Body of pancreas (tissue), 4 donors: ENCODE results near the gene CARD19. TPM values are rescaled to one million over a fixed set of nuclear protein-coding genes. Genes with fewer than 3 reads are reported as not detected.

Source experiments
- ATAC-seq: fragments of 150-250 bp; one replicate; pipeline ENCODE4 v1.9.1; 2016
- DNase-seq, 4 donors: peaks; one replicate each; pipeline ENCODE4 v3.0.0-alpha.2; 2019
- H3K27ac ChIP-seq, 4 donors: fragments of 200-600 bp; sonication (generic); 1 replicate in 3 of 4; 2 replicates in 1 of 4; pipeline versions ENCODE4 v1.5.1 to v1.6.1; 2016 to 2019; ENCODE audit warnings: mild to moderate bottlenecking in 1 of 4, mixed read lengths in 1 of 4, moderate library complexity in 1 of 4
- H3K27me3 ChIP-seq, 2 donors: fragments of 200-600 bp; sonication (generic); one replicate each; pipeline ENCODE4 v1.6.0; 2016; ENCODE audit warnings: mild to moderate bottlenecking in 1 of 2
- H3K36me3 ChIP-seq, 2 donors: fragments of 200-600 bp; sonication (generic); replicated peaks in 1 of 2; 2 replicates each; pipeline ENCODE4 v1.5.1; 2016; ENCODE audit warnings: low read depth in 2 of 2; ENCODE audit not compliant: insufficient read depth in 1 of 2
- H3K4me1 ChIP-seq: fragments of 200-600 bp; sonication (generic); one replicate; pipeline ENCODE4 v1.6.0; 2016
- H3K4me3 ChIP-seq, 2 donors: fragments of 200-600 bp; sonication (generic); 1 replicate in 1 of 2; 2 replicates in 1 of 2; pipeline ENCODE4 v1.5.1; 2016 to 2019
- H3K9me3 ChIP-seq, 3 donors: fragments of 200-600 bp; sonication (generic); 1 replicate in 2 of 3; 2 replicates in 1 of 3; pipeline ENCODE4 v1.5.1; 2016
- POLR2A ChIP-seq, 3 donors: fragments of 450-650 bp; IDR thresholded peaks; one replicate each; pipeline ENCODE4 v1.6.1; 2016; ENCODE audit warnings: antibody characterized with exemption in 3 of 3, mild to moderate bottlenecking in 2 of 3
- WGBS, 2 donors: methylation state at CpG; one replicate each; pipeline ENCODE4 v1.1.5; 2017; 5-methylcytosine and 5-hydroxymethylcytosine counted together
- intact Hi-C: fragments of 100-400 bp; cut with DNase I; formaldehyde crosslinking; loops from one replicate; pipeline ENCODE4 v1.15.1; 2023
- total RNA-seq, 2 donors: library from RNA; depleted of rRNA; stranded (reverse); fragments of >200 nt; gene quantifications; one replicate each; pipeline ENCODE4 v1.1.0, GENCODE V29; 2016
- TF ChIP-seq, protein P1 (sequence below), 7 experiments: fragments of 450-650 bp in 4 of 7; fragments of 200-600 bp in 3 of 7; sonication (generic) in 3 of 7; IDR thresholded peaks; one replicate each; pipeline ENCODE4 v1.5.1; 2016 to 2019; ENCODE audit warnings: antibody characterized with exemption in 7 of 7

CARD19 gene
- total RNA-seq, 2 donors from 2014 or later: 4.3 to 20.8 TPM

DNA sequence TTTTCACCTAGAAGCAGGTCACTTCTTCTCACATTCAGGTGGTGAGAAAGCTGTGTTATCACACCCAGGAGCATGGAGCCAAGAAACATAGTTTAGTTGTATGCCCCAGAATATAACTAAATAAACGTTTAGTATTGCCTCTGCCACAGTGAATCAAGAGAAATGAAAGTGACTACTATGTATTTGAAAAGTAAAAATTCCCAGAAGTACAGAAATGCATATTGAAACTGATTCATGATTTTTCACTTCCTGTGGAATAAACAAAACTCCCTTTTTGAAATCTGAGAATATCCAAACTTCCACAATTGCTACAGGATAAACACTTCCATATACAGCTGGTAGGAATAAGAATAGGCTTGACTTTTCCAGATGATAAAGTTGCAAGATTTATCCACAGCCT lies 53.3 kb downstream of the CARD19 start:
- WGBS, 2 donors: 17% methylated on average over 1 of the region's 1 CpG
- Histone ChIP-seq H3K27ac (no peak overlapping the region), H3K36me3 (no peaks in the 10 kb centered on the region), H3K9me3 (no peaks in the 10 kb centered on the region), H3K27me3 (no peaks in the 10 kb centered on the region), H3K4me1 (peaks cover 1% of the 10 kb centered on the region), H3K4me3 (no peak overlapping the region)
- TF ChIP-seq, protein P1, sequence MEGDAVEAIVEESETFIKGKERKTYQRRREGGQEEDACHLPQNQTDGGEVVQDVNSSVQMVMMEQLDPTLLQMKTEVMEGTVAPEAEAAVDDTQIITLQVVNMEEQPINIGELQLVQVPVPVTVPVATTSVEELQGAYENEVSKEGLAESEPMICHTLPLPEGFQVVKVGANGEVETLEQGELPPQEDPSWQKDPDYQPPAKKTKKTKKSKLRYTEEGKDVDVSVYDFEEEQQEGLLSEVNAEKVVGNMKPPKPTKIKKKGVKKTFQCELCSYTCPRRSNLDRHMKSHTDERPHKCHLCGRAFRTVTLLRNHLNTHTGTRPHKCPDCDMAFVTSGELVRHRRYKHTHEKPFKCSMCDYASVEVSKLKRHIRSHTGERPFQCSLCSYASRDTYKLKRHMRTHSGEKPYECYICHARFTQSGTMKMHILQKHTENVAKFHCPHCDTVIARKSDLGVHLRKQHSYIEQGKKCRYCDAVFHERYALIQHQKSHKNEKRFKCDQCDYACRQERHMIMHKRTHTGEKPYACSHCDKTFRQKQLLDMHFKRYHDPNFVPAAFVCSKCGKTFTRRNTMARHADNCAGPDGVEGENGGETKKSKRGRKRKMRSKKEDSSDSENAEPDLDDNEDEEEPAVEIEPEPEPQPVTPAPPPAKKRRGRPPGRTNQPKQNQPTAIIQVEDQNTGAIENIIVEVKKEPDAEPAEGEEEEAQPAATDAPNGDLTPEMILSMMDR (IDR thresholded peaks at IDR 0.05): no peak
- TF ChIP-seq POLR2A (IDR thresholded peaks at IDR 0.05): no peak
- DNase-seq: no peak
- intact Hi-C loops: no loop called here
- no peak for ATAC-seq

DNA sequence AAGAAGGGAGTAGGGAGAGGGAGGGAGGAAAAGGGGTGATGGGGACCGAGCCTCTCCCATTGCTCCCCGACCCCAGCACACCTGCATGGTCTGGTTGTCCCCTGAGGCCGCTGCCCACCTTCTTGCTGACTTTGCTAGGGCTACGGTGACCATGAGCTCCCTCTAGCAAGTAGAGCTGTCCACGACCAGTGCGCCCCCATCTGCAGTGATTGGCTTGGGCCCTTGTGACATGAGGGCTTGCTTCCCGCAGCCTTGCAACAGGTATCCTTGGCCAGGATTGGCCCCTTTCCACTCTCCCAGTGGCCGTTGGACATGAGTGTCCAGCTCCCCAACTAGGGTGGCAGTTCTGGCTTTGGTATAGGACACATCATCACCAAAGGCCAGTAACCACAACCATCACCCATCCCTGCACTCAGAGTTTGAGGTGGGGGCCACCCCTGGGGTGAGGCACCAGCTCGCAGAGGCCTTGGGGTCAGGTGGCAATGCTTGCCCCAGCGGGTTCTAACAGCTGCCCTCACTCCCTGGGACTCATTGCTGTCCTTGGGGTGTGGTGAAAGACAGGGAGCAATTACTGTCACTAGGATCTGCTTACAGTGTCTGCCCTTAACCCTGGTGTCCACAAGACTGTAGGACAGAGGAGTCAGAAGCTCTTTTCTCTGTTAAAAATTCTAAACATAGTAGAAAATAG lies 55.2 kb downstream of the CARD19 start:
- DNase-seq (no peak), ATAC-seq (no peak)
- intact Hi-C loops: no loop called here
- H3K9me3 ChIP-seq: no peaks in the 10 kb centered on the region
- H3K27ac ChIP-seq: no peak overlapping the region
- no peaks in the 10 kb centered on the region for H3K4me1 ChIP-seq
- TF ChIP-seq, protein P1 (IDR thresholded peaks at IDR 0.05): no peak
- no peak for TF ChIP-seq POLR2A (IDR thresholded peaks at IDR 0.05)
- no peaks in the 10 kb centered on the region for H3K27me3 ChIP-seq
- 80 to 82% methylated on average over 7 to 10 of the region's 10 CpGs for WGBS, 2 donors
- no peak overlapping the region for H3K4me3 ChIP-seq
- H3K36me3 ChIP-seq: no peaks in the 10 kb centered on the region

DNA sequence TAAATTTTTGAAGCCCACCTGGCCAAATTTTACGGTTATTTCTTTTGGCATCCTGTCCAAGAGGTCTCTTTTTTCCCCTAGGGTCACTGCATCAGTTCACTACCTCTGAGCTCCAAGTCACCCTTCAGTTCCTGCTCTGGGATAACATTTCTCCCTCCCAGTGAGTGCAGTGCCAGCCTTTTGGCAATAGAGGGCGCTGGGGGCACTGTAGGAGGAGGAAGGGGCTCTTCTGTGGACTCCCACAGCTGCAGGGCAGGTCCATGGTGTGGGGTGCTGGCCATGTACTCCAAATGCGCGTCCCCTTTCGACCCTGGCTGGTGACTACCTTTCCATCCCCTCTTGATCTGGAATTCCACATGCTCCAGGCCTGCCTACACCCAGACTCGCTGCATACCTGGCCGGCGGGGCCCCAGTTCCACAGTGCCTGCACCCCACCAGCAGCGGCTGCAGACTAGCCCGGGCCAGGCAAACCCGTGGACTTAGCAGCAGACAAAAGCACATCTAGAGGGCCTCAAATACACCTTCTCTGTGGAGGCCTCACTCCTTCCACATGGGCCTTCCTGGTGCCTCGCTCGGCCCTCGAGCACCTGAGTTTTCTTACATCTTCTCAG lies 58.4 kb downstream of the CARD19 start:
- DNase-seq (peak in 1 of 4 donors; percentile 33), ATAC-seq (no peak)
- H3K4me1 ChIP-seq: no peaks in the 10 kb centered on the region
- intact Hi-C loops: no loop called here
- H3K4me3 ChIP-seq: no peak overlapping the region
- H3K36me3 ChIP-seq: no peaks in the 10 kb centered on the region
- H3K27me3 ChIP-seq: no peaks in the 10 kb centered on the region
- no peak for TF ChIP-seq POLR2A (IDR thresholded peaks at IDR 0.05)
- TF ChIP-seq, protein P1 (IDR thresholded peaks at IDR 0.05): peak in 6 of 7 experiments; percentile 17 to 50 (median 36)
- WGBS, 2 donors: 71 to 76% methylated on average over 8 to 11 of the region's 14 CpGs
- no peaks in the 10 kb centered on the region for H3K9me3 ChIP-seq
- no peak overlapping the region for H3K27ac ChIP-seq

DNA sequence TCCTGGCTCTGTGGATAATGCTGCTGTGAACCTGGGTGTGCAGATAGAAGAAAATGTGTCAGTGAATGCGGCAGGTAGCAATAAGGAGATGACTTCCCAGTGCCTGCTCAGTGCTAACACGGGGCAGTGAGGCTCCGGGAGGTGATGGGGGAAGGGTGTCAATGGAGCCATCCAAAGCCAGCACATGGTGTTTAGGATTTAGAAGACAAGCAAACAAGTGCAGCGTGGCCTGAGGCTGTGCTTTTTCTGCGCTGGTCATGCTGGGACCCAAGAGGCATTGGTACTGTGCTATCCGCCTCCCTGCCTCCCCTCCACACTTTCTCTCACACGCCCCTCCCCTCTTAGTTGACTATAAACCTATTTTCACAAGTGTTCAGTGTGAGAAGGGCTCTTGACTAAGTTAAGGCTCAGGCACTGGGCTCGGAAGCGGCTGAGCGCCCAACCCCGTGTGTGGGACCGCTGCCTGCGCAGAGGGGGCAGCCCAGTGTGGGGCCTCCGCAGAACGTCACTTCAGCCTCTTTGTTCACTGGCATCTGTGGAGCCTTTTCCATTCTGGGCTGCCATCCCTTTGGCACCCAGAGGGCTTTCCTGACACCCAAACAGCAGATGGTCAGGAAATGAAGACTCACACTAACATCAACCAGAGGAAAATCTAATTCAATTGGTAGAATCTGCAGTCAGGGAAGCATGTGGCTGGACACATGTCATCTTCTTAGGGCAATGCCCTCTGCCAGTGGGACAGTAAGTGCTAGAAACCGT lies 59.9 kb downstream of the CARD19 start:
- peaks cover 9% of the 10 kb centered on the region for H3K4me1 ChIP-seq
- H3K27ac ChIP-seq: no peak overlapping the region
- H3K27me3 ChIP-seq: no peaks in the 10 kb centered on the region
- WGBS, 2 donors: 76 to 93% methylated on average over 8 to 15 of the region's 16 CpGs
- H3K36me3 ChIP-seq: no peaks in the 10 kb centered on the region
- TF ChIP-seq POLR2A (IDR thresholded peaks at IDR 0.05): no peak
- TF ChIP-seq, protein P1 (IDR thresholded peaks at IDR 0.05): no peak
- intact Hi-C loops: no loop called here
- no peak overlapping the region for H3K4me3 ChIP-seq
- ATAC-seq (no peak), DNase-seq (no peak)
- no peaks in the 10 kb centered on the region for H3K9me3 ChIP-seq
